MM.1S (cell line): Measurements from ENCODE around the gene NFKBIE.

Experiments used
- CTCF ChIP-seq: fragments of 300-600 bp; sonication (generic); IDR thresholded peaks from 2 replicates; pipeline ENCODE4 v1.5.1; 2016; ENCODE audit warnings: antibody characterized with exemption, low read length, mixed read lengths
- EZH2 ChIP-seq: fragments of 300-600 bp; sonication (generic); optimal IDR thresholded peaks from 2 replicates; pipeline ENCODE3; 2017; ENCODE audit warnings: low read depth, mild to moderate bottlenecking, antibody characterized with exemption, low read length, mixed read lengths

- TF ChIP-seq CTCF (no peak), EZH2 (no peak)
Observed at GRCh38 chr6:44284867-44285266, 19.5 kb upstream of the NFKBIE start.
